NAMALWA (cell line): ENCODE measurements around the gene C10orf105.

Experiments used
- DNase-seq: peaks from one replicate; pipeline ENCODE4 v3.0.0-alpha.2; 2015; ENCODE audit warnings: low spot score

C10orf105 gene

DNA sequence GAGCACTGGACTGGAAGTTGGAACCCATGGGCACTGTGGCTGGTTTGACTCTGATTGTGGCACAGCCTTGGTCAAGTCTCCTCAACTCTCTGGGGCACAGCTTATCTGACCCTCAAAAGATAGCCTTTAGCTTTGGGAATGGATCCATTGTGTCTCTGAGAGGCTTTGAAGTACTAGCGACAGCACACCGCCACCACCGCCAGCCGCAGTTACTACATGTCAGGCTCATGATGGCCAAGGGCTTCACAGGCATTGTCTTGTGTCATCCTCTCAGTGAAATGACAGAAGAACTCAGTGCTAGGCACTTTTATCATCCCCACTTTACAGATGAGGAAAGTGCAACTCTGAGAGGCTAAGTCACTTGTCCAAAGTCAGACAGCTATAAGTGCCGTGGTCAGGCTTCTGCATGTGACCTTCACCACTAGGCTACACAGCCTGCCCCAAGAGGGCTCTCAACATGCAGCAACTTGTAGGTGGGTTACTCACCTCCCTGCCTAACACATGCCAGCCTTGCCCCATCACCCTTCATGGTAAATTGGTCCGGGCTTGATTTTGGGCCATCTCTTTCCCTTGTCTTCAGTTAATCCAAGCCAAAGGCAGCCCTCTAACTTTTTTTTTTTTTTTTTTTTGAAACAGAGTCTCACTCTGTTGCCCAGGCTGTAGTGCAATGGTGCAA lies 44.1 kb downstream of the C10orf105 start:
- DNase-seq: no peak

GRCh38 chr10:71671994-71672946 lies 47.3 kb downstream of the C10orf105 start:
- no peak for DNase-seq

DNA sequence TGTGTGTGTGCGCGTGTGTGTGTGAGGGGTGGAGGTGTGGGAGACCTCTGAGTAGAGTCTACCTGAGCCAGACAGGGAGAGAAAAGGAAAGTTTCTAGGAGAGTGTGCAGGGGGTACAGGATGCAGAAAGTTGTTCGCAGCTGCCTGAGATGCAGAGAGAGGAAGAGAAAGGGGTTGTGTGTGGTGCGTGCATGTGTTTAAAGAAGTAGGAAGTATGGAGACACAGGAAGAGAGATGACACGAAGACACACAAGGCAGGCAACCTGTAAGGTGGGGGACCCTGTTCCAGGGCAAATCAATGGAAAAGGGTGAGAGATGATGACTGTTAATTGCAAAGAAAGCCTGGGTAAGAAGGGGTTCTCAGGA lies 52.2 kb downstream of the C10orf105 start:
- peak; percentile 22 for DNase-seq

DNA sequence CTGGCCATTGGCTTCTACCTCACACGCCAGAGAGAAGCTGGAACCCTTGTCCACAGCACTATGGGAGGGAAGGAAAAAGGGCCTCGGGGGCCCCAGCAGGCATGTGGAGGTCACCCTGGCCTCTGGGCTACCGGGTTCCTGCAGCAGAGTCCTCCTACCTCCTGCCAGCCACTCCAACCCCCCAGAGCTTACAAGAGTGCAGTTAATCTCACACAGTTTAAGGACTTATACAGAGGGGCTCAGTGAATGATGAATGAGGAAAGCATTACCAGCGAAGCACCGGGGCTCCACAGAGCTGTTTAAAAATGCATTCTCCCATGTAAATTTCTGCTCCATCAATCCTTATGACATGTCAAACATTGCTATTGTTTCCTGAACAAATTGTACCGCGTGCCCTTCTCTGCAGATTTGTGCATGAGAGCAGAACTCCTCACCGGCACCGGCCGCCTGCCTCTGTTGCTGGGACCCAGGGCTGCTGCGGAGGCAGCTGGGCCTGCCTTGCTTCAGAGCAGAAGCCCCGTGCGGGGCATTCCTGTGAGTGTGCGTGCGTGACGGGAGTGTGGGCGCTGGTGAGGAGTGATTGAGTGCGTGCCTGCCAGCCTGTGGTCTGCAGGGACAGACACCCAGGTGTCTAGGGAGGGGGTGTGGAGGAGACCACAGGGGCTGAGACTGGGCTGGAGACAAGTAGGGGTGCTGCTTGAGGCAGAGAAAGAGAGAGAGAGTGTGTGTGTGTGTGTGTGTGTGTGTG lies 52.8 kb downstream of the C10orf105 start:
- DNase-seq: peak; percentile 30

- no peak for DNase-seq
Measured at GRCh38 chr10:71665456-71665855, 54.1 kb downstream of the C10orf105 start.

- no peak for DNase-seq
Measured at GRCh38 chr10:71664585-71664984, 55.0 kb downstream of the C10orf105 start.

DNA sequence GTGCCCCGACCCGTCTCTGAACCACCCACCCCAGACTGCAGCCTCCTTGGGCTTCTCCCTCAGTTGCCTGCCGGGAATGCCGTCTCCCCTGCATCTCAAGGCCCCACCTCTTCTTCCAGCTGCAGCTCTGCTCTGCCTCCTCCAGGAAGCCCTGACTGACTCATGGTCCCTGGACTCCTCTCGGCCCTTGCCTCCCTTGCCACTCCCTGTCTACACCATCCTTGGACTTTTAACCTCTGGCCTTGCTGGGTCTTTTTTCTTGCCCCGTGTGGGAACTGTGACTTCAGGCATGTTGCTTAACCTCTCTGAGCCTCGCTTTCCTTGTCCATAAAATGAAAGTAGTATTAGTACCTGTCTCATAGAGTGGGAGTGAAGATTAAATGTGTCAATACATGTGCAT lies 56.3 kb downstream of the C10orf105 start:
- DNase-seq: no peak

GRCh38 chr10:71661779-71662336 lies 57.7 kb downstream of the C10orf105 start:
- no peak for DNase-seq
